AG09319 (cell line): Measurements from ENCODE around the gene ZNF552.
"Not testable (repeated sequence)": the region's sequence is repeated elsewhere in the genome, so short reads cannot be mapped to it uniquely, and the experiment has no call there.

Experiments used
- DNase-seq: peaks from one replicate; pipeline ENCODE4 v3.0.0-alpha.2; 2010; ENCODE audit warnings: low read depth; ENCODE audit errors: extremely low read depth
- CTCF ChIP-seq: IDR thresholded peaks from 2 replicates; pipeline ENCODE4 v1.5.1; 2011; ENCODE audit warnings: low read depth, mild to moderate bottlenecking, inconsistent platforms, low read length, moderate library complexity

Gene ZNF552

GRCh38 chr19:57818378-57818777 lies 3.7 kb upstream of the ZNF552 start:
- DNase-seq = no peak
- no peak for TF ChIP-seq CTCF

GRCh38 chr19:57817976-57818375 lies 3.3 kb upstream of the ZNF552 start:
- TF ChIP-seq CTCF = no peak
- DNase-seq = no peak

- DNase-seq = no peak
- TF ChIP-seq CTCF = no peak
Measured at GRCh38 chr19:57816652-57817051, 1.9 kb upstream of the ZNF552 start.

GRCh38 chr19:57815247-57816075 lies 748 bp upstream of the ZNF552 start:
- no peak for TF ChIP-seq CTCF
- DNase-seq = no peak

GRCh38 chr19:57813919-57814504 lies 701 bp downstream of the ZNF552 start:
- no peak for TF ChIP-seq CTCF
- DNase-seq = no peak

GRCh38 chr19:57812975-57813820 lies 1.5 kb downstream of the ZNF552 start:
- DNase-seq = not testable (repeated sequence)

- no peak for DNase-seq
- no peak for TF ChIP-seq CTCF
Measured at GRCh38 chr19:57812226-57812625, 2.5 kb downstream of the ZNF552 start.

GRCh38 chr19:57810410-57811295 lies 4.1 kb downstream of the ZNF552 start:
- not testable (repeated sequence) for DNase-seq
